GM12872 (cell line): Measurements from ENCODE around the gene GINS1.
A peak's percentile ranks its signal among the peaks of the same experiment; 100 is the strongest.

Experiments used
- TF ChIP-seq, protein P1 (sequence below): IDR thresholded peaks from 3 replicates; pipeline ENCODE4 v1.5.1; 2011; ENCODE audit warnings: low read depth, mild to moderate bottlenecking, low read length, moderate library complexity; ENCODE audit not compliant: insufficient read depth

The GINS1 gene

DNA sequence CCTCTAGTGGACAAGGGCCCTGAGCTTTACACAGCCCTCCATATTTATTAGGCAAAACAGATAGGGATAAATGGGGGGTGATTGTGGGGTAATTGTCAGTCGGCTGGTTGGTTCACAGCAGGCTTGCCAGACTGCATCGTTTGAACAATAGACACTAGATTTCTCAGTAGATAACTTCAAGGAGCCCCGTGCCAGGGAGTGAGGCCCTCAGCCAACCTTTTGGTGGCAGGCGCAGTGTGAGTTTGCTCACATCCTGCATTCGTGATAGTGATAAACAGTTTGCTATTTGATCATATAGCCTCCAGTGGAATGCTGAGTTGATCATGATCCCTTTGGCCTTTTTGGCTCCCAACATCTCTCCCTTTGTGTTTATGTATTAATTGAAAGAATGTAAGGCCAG, 13.2 kb upstream of the GINS1 start:
- TF ChIP-seq, protein P1, sequence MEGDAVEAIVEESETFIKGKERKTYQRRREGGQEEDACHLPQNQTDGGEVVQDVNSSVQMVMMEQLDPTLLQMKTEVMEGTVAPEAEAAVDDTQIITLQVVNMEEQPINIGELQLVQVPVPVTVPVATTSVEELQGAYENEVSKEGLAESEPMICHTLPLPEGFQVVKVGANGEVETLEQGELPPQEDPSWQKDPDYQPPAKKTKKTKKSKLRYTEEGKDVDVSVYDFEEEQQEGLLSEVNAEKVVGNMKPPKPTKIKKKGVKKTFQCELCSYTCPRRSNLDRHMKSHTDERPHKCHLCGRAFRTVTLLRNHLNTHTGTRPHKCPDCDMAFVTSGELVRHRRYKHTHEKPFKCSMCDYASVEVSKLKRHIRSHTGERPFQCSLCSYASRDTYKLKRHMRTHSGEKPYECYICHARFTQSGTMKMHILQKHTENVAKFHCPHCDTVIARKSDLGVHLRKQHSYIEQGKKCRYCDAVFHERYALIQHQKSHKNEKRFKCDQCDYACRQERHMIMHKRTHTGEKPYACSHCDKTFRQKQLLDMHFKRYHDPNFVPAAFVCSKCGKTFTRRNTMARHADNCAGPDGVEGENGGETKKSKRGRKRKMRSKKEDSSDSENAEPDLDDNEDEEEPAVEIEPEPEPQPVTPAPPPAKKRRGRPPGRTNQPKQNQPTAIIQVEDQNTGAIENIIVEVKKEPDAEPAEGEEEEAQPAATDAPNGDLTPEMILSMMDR: no peak

- TF ChIP-seq, protein P1: no peak
Measured at GRCh38 chr20:25394996-25395395, 12.5 kb upstream of the GINS1 start.

DNA sequence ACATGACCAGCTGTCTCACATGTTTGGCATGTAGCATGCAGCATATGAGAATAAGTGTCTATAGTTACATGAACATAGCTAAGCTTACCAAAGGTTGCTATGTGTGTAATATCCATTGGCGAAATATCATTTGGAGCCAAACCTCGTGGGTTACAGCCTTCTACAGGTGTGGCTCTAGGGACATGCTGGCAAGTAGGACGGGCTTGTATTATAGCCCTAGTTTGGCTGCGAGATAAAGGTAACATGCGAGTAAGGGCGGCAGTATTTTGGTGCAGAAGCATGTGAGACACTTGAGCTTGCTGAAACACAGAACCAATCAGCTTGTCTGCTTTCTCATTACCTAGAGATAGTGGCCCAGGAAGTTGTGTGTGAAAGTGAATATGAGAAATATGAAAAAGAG, 10.4 kb upstream of the GINS1 start:
- TF ChIP-seq, protein P1: no peak

GRCh38 chr20:25397821-25398220, 9.7 kb upstream of the GINS1 start:
- TF ChIP-seq, protein P1: no peak

DNA sequence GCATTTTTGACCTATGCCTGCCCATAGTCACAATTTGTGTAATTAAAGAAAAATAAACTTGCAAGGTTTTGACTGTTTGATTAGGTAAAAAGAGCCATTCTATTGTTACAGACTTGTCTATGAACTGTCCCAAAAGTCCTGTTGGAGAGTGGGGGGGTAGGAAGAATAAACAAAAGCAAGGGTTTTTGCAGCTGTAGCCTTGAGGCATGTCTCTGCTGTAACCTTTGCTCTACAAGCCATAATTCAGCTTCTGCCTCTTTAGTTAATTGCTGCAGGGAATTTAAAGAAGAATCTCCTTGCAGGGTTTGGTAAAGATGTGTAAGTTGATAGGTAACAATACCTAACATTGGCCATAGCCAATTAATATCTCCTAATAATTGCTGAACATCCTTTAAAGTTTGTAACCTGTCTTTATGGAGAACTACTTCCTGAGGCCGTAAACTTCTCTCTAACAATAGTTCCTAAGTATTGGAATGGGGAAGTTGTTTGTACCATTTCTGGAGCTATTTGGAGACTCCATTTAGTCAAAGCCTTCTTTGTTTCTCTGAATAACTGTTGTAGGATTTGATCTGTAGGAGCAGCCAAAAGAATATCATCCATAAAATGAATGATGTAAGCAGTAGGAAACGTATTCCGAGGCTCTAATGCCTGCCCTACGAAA, 9.0 kb upstream of the GINS1 start:
- TF ChIP-seq, protein P1: no peak

DNA sequence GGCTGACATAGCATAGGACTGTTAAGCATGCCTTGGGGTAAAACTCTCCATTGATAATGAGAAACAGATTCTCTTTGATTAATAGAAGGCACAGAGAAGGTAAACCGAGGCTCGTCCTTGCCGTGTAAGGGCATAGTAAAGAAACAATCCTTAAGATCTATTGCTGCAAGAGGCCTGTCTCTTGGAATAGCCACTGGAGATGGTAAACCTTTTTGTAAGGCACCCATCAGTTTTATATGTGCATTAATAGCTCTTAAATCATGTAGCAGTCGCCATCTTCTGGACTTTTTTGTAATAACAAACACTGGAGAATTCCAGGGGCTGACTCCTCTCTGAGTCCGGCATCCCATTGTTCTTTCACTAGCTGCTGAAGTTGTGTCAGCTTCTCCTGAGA, 8.4 kb upstream of the GINS1 start:
- TF ChIP-seq, protein P1: peak; percentile 57; the same call in 2 of the 3 replicates

DNA sequence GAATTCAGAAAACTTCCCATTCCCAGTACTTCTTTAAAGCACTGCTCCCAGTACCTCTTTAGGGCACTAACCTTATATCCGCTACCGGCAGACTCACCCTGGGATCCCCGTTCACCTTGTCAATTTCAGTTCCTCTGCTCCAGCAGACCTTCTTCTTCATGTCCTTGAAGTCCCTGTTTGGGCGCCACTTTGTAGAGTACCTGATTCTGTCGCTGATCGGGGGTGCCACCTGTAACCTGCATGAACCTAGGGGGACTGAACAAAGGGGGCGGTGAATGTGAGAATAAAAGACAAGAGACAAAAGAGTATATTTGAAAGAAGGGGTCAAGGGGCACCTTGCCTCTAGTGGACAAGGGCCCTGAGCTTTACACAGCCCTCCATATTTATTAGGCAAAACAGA, 4.9 kb upstream of the GINS1 start:
- TF ChIP-seq, protein P1: no peak
